ENCODE data around the gene MUC12.

- no peak for TF ChIP-seq PAF1 (CRISPR knock-in tag; IDR thresholded peaks at IDR 0.05)
- no peak for TF ChIP-seq ZNF83 (CRISPR knock-in tag; IDR thresholded peaks at IDR 0.05; ENCODE audit: borderline replicate concordance)
- TF ChIP-seq ZNF749 (CRISPR knock-in tag; IDR thresholded peaks at IDR 0.05; ENCODE audit: borderline replicate concordance): no peak
- no peak for TF ChIP-seq AGO2 (optimal IDR thresholded peaks at IDR 0.05; ENCODE audit: low read depth, low read length)
- no peak for TF ChIP-seq MED13 (CRISPR knock-in tag; IDR thresholded peaks at IDR 0.05)
- TF ChIP-seq ZNF10 (CRISPR knock-in tag; IDR thresholded peaks at IDR 0.05; ENCODE audit: borderline replicate concordance, low read depth): no peak
Observed at GRCh38 chr7:101009629-101010028, 40.3 kb downstream of the MUC12 start.

All from HepG2 (cell line).